A549 (cell line): ENCODE data around the gene SLC22A31.

Source experiments
- EP300 ChIP-seq, 2 experiments: fragments of >200 bp; sonication (Bioruptor Twin); formaldehyde crosslinking; IDR thresholded peaks; 2 replicates in 1 of 2; 3 replicates in 1 of 2; pipeline ENCODE4 v1.6.1; 2016 to 2017
- ZC3H11A ChIP-seq: fragments of 450-650 bp; IDR thresholded peaks from 2 replicates; pipeline ENCODE4 v1.6.1; 2014; ENCODE audit warnings: antibody characterized with exemption, mild to moderate bottlenecking
- TF ChIP-seq, protein P1 (sequence below): fragments of >200 bp; sonication (Bioruptor Twin); formaldehyde crosslinking; IDR thresholded peaks from 3 replicates; pipeline ENCODE4 v1.5.1; 2016

DNA sequence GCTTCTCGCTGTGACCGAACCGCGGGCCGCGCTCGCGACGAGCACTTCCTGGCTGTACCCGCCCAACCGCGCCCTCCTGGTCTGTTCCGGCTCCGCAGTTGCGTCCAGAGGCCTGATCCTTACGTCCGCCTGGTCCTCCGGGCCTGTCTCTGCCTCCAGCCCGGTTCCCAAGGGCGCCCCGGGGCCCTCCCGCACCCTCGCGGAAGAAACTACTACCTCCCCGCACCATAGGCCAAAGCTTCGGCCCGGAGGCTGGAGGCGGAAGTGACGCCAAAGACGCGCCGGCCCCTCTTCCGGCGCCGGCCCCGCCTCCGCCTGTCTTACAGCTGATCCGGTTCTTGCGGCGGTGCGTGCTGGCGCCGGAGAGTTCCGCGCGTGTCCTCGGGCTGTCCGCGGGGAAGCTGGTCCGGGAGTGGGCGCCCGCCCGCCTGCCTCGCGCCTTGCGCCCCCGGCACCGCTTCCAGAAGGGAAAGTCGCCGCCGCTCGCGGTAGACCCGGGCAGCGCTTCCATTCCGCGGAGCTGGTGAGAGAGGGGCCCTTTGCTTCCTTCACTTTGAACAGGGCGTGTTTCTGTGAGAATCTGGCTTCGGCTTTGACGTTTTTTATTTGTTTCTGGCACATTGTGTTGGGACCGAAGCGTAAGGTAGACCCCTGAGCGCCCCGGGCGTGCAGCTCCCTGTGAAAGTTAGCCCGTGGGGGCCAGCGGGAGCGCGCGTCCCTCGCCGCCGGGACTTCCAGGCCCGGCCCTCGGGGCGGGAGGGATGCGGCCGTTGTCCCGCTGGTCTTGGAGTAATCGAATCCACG is 17.3 kb upstream of the SLC22A31 start, which contains the start of gene ZNF778:
- no peak for TF ChIP-seq EP300 (IDR thresholded peaks at IDR 0.05)
- TF ChIP-seq, protein P1, sequence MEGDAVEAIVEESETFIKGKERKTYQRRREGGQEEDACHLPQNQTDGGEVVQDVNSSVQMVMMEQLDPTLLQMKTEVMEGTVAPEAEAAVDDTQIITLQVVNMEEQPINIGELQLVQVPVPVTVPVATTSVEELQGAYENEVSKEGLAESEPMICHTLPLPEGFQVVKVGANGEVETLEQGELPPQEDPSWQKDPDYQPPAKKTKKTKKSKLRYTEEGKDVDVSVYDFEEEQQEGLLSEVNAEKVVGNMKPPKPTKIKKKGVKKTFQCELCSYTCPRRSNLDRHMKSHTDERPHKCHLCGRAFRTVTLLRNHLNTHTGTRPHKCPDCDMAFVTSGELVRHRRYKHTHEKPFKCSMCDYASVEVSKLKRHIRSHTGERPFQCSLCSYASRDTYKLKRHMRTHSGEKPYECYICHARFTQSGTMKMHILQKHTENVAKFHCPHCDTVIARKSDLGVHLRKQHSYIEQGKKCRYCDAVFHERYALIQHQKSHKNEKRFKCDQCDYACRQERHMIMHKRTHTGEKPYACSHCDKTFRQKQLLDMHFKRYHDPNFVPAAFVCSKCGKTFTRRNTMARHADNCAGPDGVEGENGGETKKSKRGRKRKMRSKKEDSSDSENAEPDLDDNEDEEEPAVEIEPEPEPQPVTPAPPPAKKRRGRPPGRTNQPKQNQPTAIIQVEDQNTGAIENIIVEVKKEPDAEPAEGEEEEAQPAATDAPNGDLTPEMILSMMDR: no peak
- TF ChIP-seq ZC3H11A: no peak
